ENCODE data around the gene RNF180.

The RNF180 gene

GRCh38 chr5:64213011-64213410, 47.4 kb downstream of the RNF180 start:
- ChIA-PET CTCF (interaction anchor here (1.1 to 3.4 kb wide), 5 partner anchors 16 to 138 kb away, joined by 3 to 14 read pairs (median 8); no protein-coding TSS in a partner anchor), POLR2A (no interaction called here)
- no peak overlapping the region for H3K4me3 ChIP-seq (ENCODE audit: low read depth, low read length)
- H3K27ac ChIP-seq (ENCODE audit: extremely low read depth, low read depth, low read length) = no peak overlapping the region
- TF ChIP-seq ZBTB49 (tag by site-specific recombination; IDR thresholded peaks at IDR 0.05; ENCODE audit: low read depth) = no peak
- no peak for TF ChIP-seq SP2 (tag by site-specific recombination; IDR thresholded peaks at IDR 0.05)
- no peak for TF ChIP-seq ZNF398 (tag by site-specific recombination; IDR thresholded peaks at IDR 0.05)
- no peak for TF ChIP-seq ZBTB26 (tag by site-specific recombination; optimal IDR thresholded peaks at IDR 0.05)
- TF ChIP-seq ZNF518A (tag by site-specific recombination; conservative IDR thresholded peaks at IDR 0.05; ENCODE audit: low read depth) = no peak
- TF ChIP-seq PRDM10 (tag by site-specific recombination; IDR thresholded peaks at IDR 0.05) = no peak
- TF ChIP-seq ZNF600 (tag by site-specific recombination; IDR thresholded peaks at IDR 0.05) = no peak
- no peak for TF ChIP-seq ZNF16 (tag by site-specific recombination; IDR thresholded peaks at IDR 0.05; ENCODE audit: low read depth)
- TF ChIP-seq ZNF394 (tag by site-specific recombination; IDR thresholded peaks at IDR 0.05; ENCODE audit: borderline replicate concordance) = no peak
- TF ChIP-seq ZNF48 (tag by site-specific recombination; IDR thresholded peaks at IDR 0.05) = no peak
- TF ChIP-seq ZBTB7A (tag by site-specific recombination; IDR thresholded peaks at IDR 0.05; ENCODE audit: low read depth) = no peak
- no peak for TF ChIP-seq ZNF629 (tag by site-specific recombination; IDR thresholded peaks at IDR 0.05)
- TF ChIP-seq ZNF175 (tag by site-specific recombination; IDR thresholded peaks at IDR 0.05) = no peak
- TF ChIP-seq ZNF658 (tag by site-specific recombination; IDR thresholded peaks at IDR 0.05) = no peak
- TF ChIP-seq ZNF571 (tag by site-specific recombination; IDR thresholded peaks at IDR 0.05) = no peak
- TF ChIP-seq ZNF121 (tag by site-specific recombination; IDR thresholded peaks at IDR 0.05) = no peak
- no peak for TF ChIP-seq ZNF174 (tag by site-specific recombination; IDR thresholded peaks at IDR 0.05)
- no peak for TF ChIP-seq WT1 (tag by site-specific recombination; IDR thresholded peaks at IDR 0.05)
- H3K9me3 ChIP-seq (ENCODE audit: control insufficient read depth, insufficient read depth, low read depth, low read length) = no peaks in the 10 kb centered on the region
- H3K4me1 ChIP-seq (ENCODE audit: control insufficient read depth, insufficient read depth, low read length) = no peaks in the 10 kb centered on the region
- no peaks in the 10 kb centered on the region for H3K36me3 ChIP-seq (ENCODE audit: control insufficient read depth in 2 of 2, insufficient read depth in 1 of 2, low read length in 2 of 2)
